ENCODE results near the gene CRIP2. TPM values are rescaled to one million over a fixed set of nuclear protein-coding genes. Genes with fewer than 3 reads are reported as not detected.

The CRIP2 gene
- total and polyA plus RNA-seq, 2 of the 8 experiments (the other 6 are each of a cell fraction or from before 2014, with no cell fraction given): 4.2 to 13.5 TPM

GRCh38 chr14:105496831-105497591, 22.4 kb downstream of the CRIP2 start:
- FAIRE-seq (no peak), DNase-seq (ENCODE audit: low read depth in 1 of 2, low spot score in 2 of 2) (no peak)
- H2BK15ac ChIP-seq (ENCODE audit: low read length): no peak overlapping the region
- H3K18ac ChIP-seq (ENCODE audit: extremely low read depth, low read length): no peak overlapping the region
- no peak overlapping the region for H3K23ac ChIP-seq (ENCODE audit: insufficient read length)
- no peak overlapping the region for H3K4ac ChIP-seq (replicated peaks; ENCODE audit: insufficient read length, low read depth, low read length)
- CTCF ChIA-PET (ENCODE audit: partially characterized antibody): interaction anchor here (0.6 to 1.3 kb wide), 4 partner anchors 9 to 939 kb away, joined by 3 to 6 read pairs (median 3); no protein-coding TSS in a partner anchor
- H3K4me1 ChIP-seq (replicated peaks in 1 of 4; ENCODE audit: control insufficient read depth in 3 of 4, insufficient read depth in 4 of 4, low read length in 3 of 4): peaks cover 0 to 3% (median 0%) of the 10 kb centered on the region in 4 experiments; a peak in 3 of 7 replicates
- H3K23me2 ChIP-seq (ENCODE audit: low read depth, low read length): no peaks in the 10 kb centered on the region
- H3K36me3 ChIP-seq (ENCODE audit: control insufficient read depth in 2 of 4, insufficient read depth in 4 of 4, low read length in 3 of 4): no peaks in the 10 kb centered on the region; a peak in 2 of 8 replicates
- no peak overlapping the region for H3K4me2 ChIP-seq (ENCODE audit: insufficient read depth in 1 of 2, low read depth in 2 of 2, low read length in 2 of 2)
- H3K79me1 ChIP-seq (ENCODE audit: low read depth, low read length): no peaks in the 10 kb centered on the region
- no peak overlapping the region for H4K5ac ChIP-seq (ENCODE audit: insufficient read length, low read depth, low read length)
- 92% methylated on average over 10 of the region's 32 CpGs; no CpG with 5 or more reads in 1 of the 2 experiments for WGBS, 2 experiments (ENCODE audit: extremely low coverage in 1 of 2, insufficient coverage in 1 of 2, insufficient read length in 1 of 2, insufficient replicate concordance in 2 of 2, low coverage in 1 of 2, low lambda C conversion rate in 2 of 2, missing lambda C conversion rate in 1 of 2)
- no peak overlapping the region for H3K9ac ChIP-seq (replicated peaks in 1 of 4; ENCODE audit: extremely low read depth in 1 of 4, low read depth in 3 of 4, low read length in 3 of 4)
- H3K9me3 ChIP-seq (ENCODE audit: insufficient read depth in 2 of 2, low read depth in 1 of 2, low read length in 1 of 2): no peaks in the 10 kb centered on the region
- no peak overlapping the region for H3K56ac ChIP-seq (replicated peaks; ENCODE audit: insufficient read length, low read depth, low read length)
- H3K27me3 ChIP-seq (replicated peaks in 1 of 4; ENCODE audit: control insufficient read depth in 3 of 4, extremely low read depth in 1 of 4, insufficient read depth in 3 of 4, low read length in 3 of 4): no peaks in the 10 kb centered on the region
- H3K4me3 ChIP-seq (ENCODE audit: extremely low read depth in 1 of 4, insufficient read depth in 2 of 4, low read depth in 3 of 4, low read length in 4 of 4): no peak overlapping the region
- H4K8ac ChIP-seq (ENCODE audit: extremely low read depth, insufficient read depth, low read length): no peak overlapping the region
- H2AK5ac ChIP-seq (ENCODE audit: low read depth, low read length): no peak overlapping the region
- peaks cover 0 to 7% of the 10 kb centered on the region in 2 experiments for H4K20me1 ChIP-seq (replicated peaks in 1 of 2; ENCODE audit: control insufficient read depth in 1 of 2, insufficient read depth in 2 of 2, low read length in 2 of 2)
- H2BK120ac ChIP-seq (replicated peaks; ENCODE audit: low read depth, low read length): no peak overlapping the region
- H2BK12ac ChIP-seq (ENCODE audit: low read depth, low read length): no peak overlapping the region
- no peaks in the 10 kb centered on the region for H3K79me2 ChIP-seq (ENCODE audit: control insufficient read depth in 1 of 2, insufficient read depth in 2 of 2, low read length in 2 of 2)
- H3K14ac ChIP-seq (ENCODE audit: insufficient read length): no peak overlapping the region
- H2BK20ac ChIP-seq (ENCODE audit: low read length): no peak overlapping the region
- H2AFZ ChIP-seq (ENCODE audit: low read length): no peak overlapping the region
- POLR2A ChIA-PET (ENCODE audit: partially characterized antibody): no interaction called here
- no peak overlapping the region for H2BK5ac ChIP-seq (ENCODE audit: low read depth, low read length)
- H4K91ac ChIP-seq (replicated peaks; ENCODE audit: insufficient read length, low read length): no peak overlapping the region
- H3K27ac ChIP-seq (ENCODE audit: low read depth, low read length): no peak overlapping the region
- TF ChIP-seq USF2 (IDR thresholded peaks at IDR 0.05; ENCODE audit: low read length): no peak
- TF ChIP-seq FOSL1 (IDR thresholded peaks at IDR 0.05; ENCODE audit: insufficient read depth, low read depth, low read length): no peak
- TF ChIP-seq HDAC2 (IDR thresholded peaks at IDR 0.05; ENCODE audit: borderline replicate concordance in 1 of 2, low read depth in 2 of 2, low read length in 2 of 2): no peak
- TF ChIP-seq HDAC6 (IDR thresholded peaks at IDR 0.05; ENCODE audit: low read depth, low read length): no peak
- TF ChIP-seq POLR2A (IDR thresholded peaks at IDR 0.05; ENCODE audit: control extremely low read depth in 1 of 2, low read depth in 2 of 2, low read length in 2 of 2): no peak
